GM21360 (cell line): Measurements from ENCODE around the gene UBE2E3.
"Not testable (repeated sequence)": the region's sequence is repeated elsewhere in the genome, so short reads cannot be mapped to it uniquely, and the experiment has no call there.

Source experiments
- ATAC-seq: cut with Tn5 transposase; IDR thresholded peaks from one replicate; pipeline ENCODE4 v1.9.1; 2021; ENCODE audit warnings: mild to moderate bottlenecking, moderate library complexity; ENCODE audit not compliant: unreplicated experiment

The UBE2E3 gene

GRCh38 chr2:181025004-181025403 lies 44.6 kb downstream of the UBE2E3 start:
- no peak for ATAC-seq

- peak; percentile 54 for ATAC-seq
Observed at GRCh38 chr2:181036445-181036844, 56.0 kb downstream of the UBE2E3 start.

GRCh38 chr2:181036848-181037603 lies 56.6 kb downstream of the UBE2E3 start:
- ATAC-seq = peak; percentile 50

GRCh38 chr2:181037922-181038321 lies 57.5 kb downstream of the UBE2E3 start:
- ATAC-seq = no peak

- no peak for ATAC-seq
Observed at GRCh38 chr2:181038796-181039195, 58.4 kb downstream of the UBE2E3 start.

- ATAC-seq = not testable (repeated sequence)
Observed at GRCh38 chr2:181040839-181041238, 60.4 kb downstream of the UBE2E3 start.

GRCh38 chr2:181041661-181042060 lies 61.3 kb downstream of the UBE2E3 start:
- no peak for ATAC-seq

- ATAC-seq = no peak
Observed at GRCh38 chr2:181042706-181043105, 62.3 kb downstream of the UBE2E3 start.

- ATAC-seq = no peak
Observed at GRCh38 chr2:181046833-181047232, 66.4 kb downstream of the UBE2E3 start.

GRCh38 chr2:181047829-181048228 lies 67.4 kb downstream of the UBE2E3 start:
- ATAC-seq = no peak

GRCh38 chr2:181051861-181052522 lies 71.6 kb downstream of the UBE2E3 start:
- peak; percentile 25 for ATAC-seq

- ATAC-seq = peak; percentile 40
Observed at GRCh38 chr2:181052523-181052891, 72.1 kb downstream of the UBE2E3 start.

GRCh38 chr2:181054256-181054655 lies 73.9 kb downstream of the UBE2E3 start:
- ATAC-seq = no peak

- ATAC-seq = no peak
Observed at GRCh38 chr2:181054843-181055242, 74.4 kb downstream of the UBE2E3 start.

GRCh38 chr2:181058378-181059269 lies 78.2 kb downstream of the UBE2E3 start:
- peak; percentile 79 for ATAC-seq

- no peak for ATAC-seq
Observed at GRCh38 chr2:181063696-181064095, 83.3 kb downstream of the UBE2E3 start.

GRCh38 chr2:181065458-181065857 lies 85.1 kb downstream of the UBE2E3 start:
- ATAC-seq = no peak

GRCh38 chr2:181066333-181066732 lies 85.9 kb downstream of the UBE2E3 start:
- no peak for ATAC-seq

GRCh38 chr2:181070119-181070835 lies 89.9 kb downstream of the UBE2E3 start:
- no peak for ATAC-seq

- ATAC-seq = no peak
Observed at GRCh38 chr2:181070836-181071200, 90.4 kb downstream of the UBE2E3 start.
